Kidney (tissue), 14 donors: Measurements from ENCODE around the gene CALY. TPM values are rescaled to one million over a fixed set of nuclear protein-coding genes. Genes with fewer than 3 reads are reported as not detected.

ENCODE experiments used
- DNase-seq, 5 donors: peaks; one replicate each; pipeline ENCODE4 v3.0.0-alpha.2; 2013 to 2020
- FAIRE-seq: peaks from 2 replicates; lab custom pipeline; 2012; peaks lifted over from hg19 to GRCh38; lab: Jason Lieb, UNC
- H3K27ac ChIP-seq, 2 donors: one replicate each; pipeline ENCODE4 v1.7.0; 2013; ENCODE audit warnings: low read depth in 2 of 2, low read length in 2 of 2, inconsistent platforms in 1 of 2
- H3K27me3 ChIP-seq: one replicate; pipeline ENCODE4 v1.7.1; 2013; ENCODE audit warnings: low read length, inconsistent platforms; ENCODE audit not compliant: control insufficient read depth, insufficient read depth
- H3K36me3 ChIP-seq, 3 donors: one replicate each; pipeline versions ENCODE4 v1.7.0 to v1.7.1; 2013; ENCODE audit warnings: low read length in 3 of 3, control low read depth in 1 of 3, inconsistent platforms in 1 of 3; ENCODE audit not compliant: insufficient read depth in 3 of 3, control insufficient read depth in 2 of 3
- H3K4me1 ChIP-seq, 3 donors: one replicate each; pipeline versions ENCODE4 v1.7.0 to v1.7.1; 2013; ENCODE audit warnings: low read length in 3 of 3, inconsistent platforms in 1 of 3, low read depth in 1 of 3; ENCODE audit not compliant: control insufficient read depth in 2 of 3, insufficient read depth in 2 of 3
- H3K4me3 ChIP-seq, 3 donors: one replicate each; pipeline versions ENCODE4 v1.7.0 to v1.8.1; 2013; ENCODE audit warnings: low read length in 3 of 3, control low read depth in 1 of 3, inconsistent platforms in 1 of 3
- H3K9ac ChIP-seq, 3 donors: one replicate each; pipeline versions ENCODE4 v1.7.0 to v1.7.1; 2013; ENCODE audit warnings: low read length in 3 of 3, control low read depth in 1 of 3, inconsistent platforms in 1 of 3
- H3K9me3 ChIP-seq, 3 donors: one replicate each; pipeline versions ENCODE4 v1.7.0 to v1.7.1; 2013; ENCODE audit warnings: low read length in 3 of 3, control low read depth in 1 of 3, inconsistent platforms in 1 of 3; ENCODE audit not compliant: control insufficient read depth in 2 of 3, insufficient read depth in 1 of 3
- CTCF ChIP-seq: IDR thresholded peaks from 3 replicates; pipeline ENCODE4 v1.5.1; 2012; ENCODE audit warnings: mild to moderate bottlenecking, moderate library complexity, borderline replicate concordance; ENCODE audit not compliant: insufficient read depth; ENCODE audit errors: extremely low read depth
- intact Hi-C: fragments of 100-400 bp; cut with DNase I; formaldehyde crosslinking; loops from one replicate; pipeline ENCODE4 v1.11.1; 2022
- polyA plus RNA-seq: library from polyadenylated mRNA; stranded (reverse); fragments of 350-450 nt; fragmentation: Illumina TruSeq; extraction: RNeasy Lipid Tissue Mini Kit (QIAGEN cat#74804); gene quantifications from one replicate; pipeline ENCODE4 v1.2.3, GENCODE V29; 2014; ENCODE audit warnings: low read depth, low replicate concordance; ENCODE audit not compliant: insufficient read depth
- total RNA-seq: library from RNA; stranded (reverse); fragmentation: NEBNext Ultra II Directional; extraction: Animal tissue kit (Norgen Biotek cat#: 25700); gene quantifications from one replicate; pipeline ENCODE4 v1.2.1, GENCODE V29; 2021
- donor health status: control.
- donor health status: control.
- donor health status: control.
- donor health status: control.
- donor health status: control.
- donor health status: DM: yes; HTN: yes; CAD: no.
- donor health status: Normal renal cell carcinoma (clear cell type).

CALY gene
- total and polyA plus RNA-seq, 2 donors from 2014 or later = 0.41 to 0.54 TPM

- intact Hi-C loops = no loop called here
- Histone ChIP-seq H3K4me3 (no peak overlapping the region), H3K36me3 (no peaks in the 10 kb centered on the region), H3K9me3 (no peaks in the 10 kb centered on the region), H3K9ac (no peak overlapping the region), H3K4me1 (peaks cover 0 to 4% (median 0%) of the 10 kb centered on the region in 3 donors), H3K27me3 (peaks cover 26% of the 10 kb centered on the region), H3K27ac (no peak overlapping the region)
- TF ChIP-seq CTCF = no peak
- FAIRE-seq = no peak
- DNase-seq = peak in 1 of 5 donors; percentile 72
Observed at GRCh38 chr10:133336118-133336576, 549 bp downstream of the CALY start.

GRCh38 chr10:133335246-133336117 lies 1.2 kb downstream of the CALY start:
- no peaks in the 10 kb centered on the region for H3K9me3 ChIP-seq
- DNase-seq (peak; percentile 76 to 87 (median 77)), FAIRE-seq (no peak)
- H3K9ac ChIP-seq = no peak overlapping the region
- H3K4me3 ChIP-seq = no peak overlapping the region
- TF ChIP-seq CTCF = no peak
- intact Hi-C loops = no loop called here
- peaks cover 0 to 4% (median 0%) of the 10 kb centered on the region in 3 donors for H3K4me1 ChIP-seq
- H3K27me3 ChIP-seq = peaks cover 26% of the 10 kb centered on the region
- H3K27ac ChIP-seq = no peak overlapping the region
- H3K36me3 ChIP-seq = no peaks in the 10 kb centered on the region

GRCh38 chr10:133334503-133335245 lies 2.0 kb downstream of the CALY start:
- no peak overlapping the region for H3K4me3 ChIP-seq
- H3K9me3 ChIP-seq = no peaks in the 10 kb centered on the region
- peaks cover 26% of the 10 kb centered on the region for H3K27me3 ChIP-seq
- FAIRE-seq (no peak), DNase-seq (peak in 2 of 5 donors; percentile 75 to 78)
- TF ChIP-seq CTCF = no peak
- intact Hi-C loops = no loop called here
- peaks cover 0 to 4% (median 0%) of the 10 kb centered on the region in 3 donors for H3K4me1 ChIP-seq
- no peak overlapping the region for H3K9ac ChIP-seq
- no peak overlapping the region for H3K27ac ChIP-seq
- no peaks in the 10 kb centered on the region for H3K36me3 ChIP-seq
